PC-3 (cell line): ENCODE results near the gene NFIC. TPM values are rescaled to one million over a fixed set of nuclear protein-coding genes. Genes with fewer than 3 reads are reported as not detected.

Source experiments
- ATAC-seq: fragments of 200-7000 bp; cut with Tn5 transposase; 2 replicates; pipeline ENCODE4 v1.9.1; 2020; ENCODE audit warnings: mild to moderate bottlenecking, moderate library complexity
- BruUV-seq: library from RNA; stranded (reverse); fragments of 400-500 nt; replicated peaks from 2 replicates; lab custom pipeline; 2021; lab: Mats Ljungman, UMichigan
- CTCF ChIA-PET: fragments of 300-600 bp; sonication (Branson Sonifier 250); formaldehyde crosslinking; loops from one replicate; lab custom pipeline; 2022; ENCODE audit warnings: antibody characterized with exemption; lab: Charles Lee
- POLR2A ChIA-PET: fragments of 300-600 bp; sonication (Branson Sonifier 250); formaldehyde crosslinking; loops from one replicate; lab custom pipeline; 2022; ENCODE audit warnings: antibody characterized with exemption; ENCODE audit not compliant: unreplicated experiment; lab: Charles Lee
- DNase-seq: peaks from one replicate; pipeline ENCODE4 v3.0.0-alpha.2; 2015
- H2AFZ ChIP-seq: fragments of 300-600 bp; sonication (generic); 2 replicates; pipeline ENCODE4 v1.6.0; 2016; ENCODE audit warnings: antibody characterized with exemption, low read length
- H3F3A ChIP-seq: fragments of 300-600 bp; sonication (generic); one replicate; pipeline ENCODE4 v1.6.0; 2017; ENCODE audit warnings: antibody characterized with exemption, low read length, control low read depth, mild to moderate bottlenecking; ENCODE audit not compliant: unreplicated experiment
- H3K27ac ChIP-seq: fragments of 300-600 bp; sonication (generic); 2 replicates; pipeline ENCODE4 v1.5.1; 2016; ENCODE audit warnings: mild to moderate bottlenecking, low read length
- H3K27me3 ChIP-seq: fragments of 300-600 bp; sonication (generic); 2 replicates; pipeline ENCODE4 v1.6.1; 2016; ENCODE audit warnings: low read length, mixed read lengths
- H3K36me3 ChIP-seq: fragments of 300-600 bp; sonication (generic); 2 replicates; pipeline ENCODE4 v1.6.1; 2016; ENCODE audit warnings: low read depth, mixed run types, low read length, mixed read lengths
- H3K4me1 ChIP-seq: fragments of 300-600 bp; sonication (generic); 2 replicates; pipeline ENCODE4 v1.5.1; 2016; ENCODE audit warnings: low read length; ENCODE audit not compliant: insufficient read depth
- H3K4me2 ChIP-seq: fragments of 300-600 bp; sonication (generic); 2 replicates; pipeline ENCODE4 v1.6.0; 2016; ENCODE audit warnings: low read length
- H3K4me3 ChIP-seq: fragments of 300-600 bp; sonication (generic); 2 replicates; pipeline ENCODE4 v1.5.1; 2016; ENCODE audit warnings: mild to moderate bottlenecking, low read length, mixed read lengths
- H3K79me2 ChIP-seq: fragments of 300-600 bp; sonication (generic); 2 replicates; pipeline ENCODE4 v1.6.1; 2017; ENCODE audit warnings: low read length, mixed read lengths
- H3K9ac ChIP-seq: fragments of 300-600 bp; sonication (generic); 2 replicates; pipeline ENCODE4 v1.6.0; 2016; ENCODE audit warnings: mild to moderate bottlenecking, low read length
- H3K9me2 ChIP-seq: fragments of 300-600 bp; sonication (generic); replicated peaks from 2 replicates; pipeline ENCODE4 v1.6.1; 2016; ENCODE audit warnings: mixed run types, low read length, mixed read lengths
- H3K9me3 ChIP-seq: fragments of 300-600 bp; sonication (generic); 2 replicates; pipeline ENCODE4 v1.6.1; 2016; ENCODE audit warnings: low read length, mixed read lengths
- H4K20me1 ChIP-seq: fragments of 300-600 bp; sonication (generic); 2 replicates; pipeline ENCODE4 v1.6.1; 2016; ENCODE audit warnings: low read length, mixed read lengths
- CTCF ChIP-seq: fragments of 300-600 bp; sonication (generic); conservative IDR thresholded peaks from 2 replicates; pipeline ENCODE4 v1.5.1; 2017; ENCODE audit warnings: antibody characterized with exemption, low read depth, mild to moderate bottlenecking, low read length
- EZH2 ChIP-seq: fragments of 300-600 bp; sonication (generic); IDR thresholded peaks from one replicate; pipeline ENCODE4 v1.6.1; 2017; ENCODE audit warnings: antibody characterized with exemption, mild to moderate bottlenecking, low read length; ENCODE audit not compliant: unreplicated experiment
- EZH2phosphoT487 ChIP-seq: fragments of 300-600 bp; sonication (generic); IDR thresholded peaks from 2 replicates; pipeline ENCODE4 v1.6.1; 2018; ENCODE audit warnings: mild to moderate bottlenecking, antibody characterized with exemption, low read length, borderline replicate concordance
- intact Hi-C: fragments of 100-400 bp; cut with micrococcal nuclease; formaldehyde crosslinking; loops from 2 replicates; pipeline ENCODE4 v1.9.0; 2023
- total RNA-seq: library from RNA; depleted of rRNA; stranded (reverse); fragments of >200 nt; gene quantifications from 2 replicates; pipeline ENCODE4 v1.2.3, GENCODE V29; 2014

The NFIC gene
- total RNA-seq, 1 experiment from 2014 or later: 31.7 TPM

- POLR2A ChIA-PET: no interaction called here
Measured at GRCh38 chr19:3360421-3361383, 5.7 kb upstream of the NFIC start.

GRCh38 chr19:3361384-3362216, 4.8 kb upstream of the NFIC start:
- CTCF ChIA-PET: interaction anchor here (0.5 kb wide), 2 partner anchors 16 to 124 kb away, joined by 3 to 6 read pairs; no protein-coding TSS in a partner anchor
- BruUV-seq: no TSS peak
- no peak for DNase-seq
- POLR2A ChIA-PET: no interaction called here
- peaks cover 9% of the 10 kb centered on the region for H3K4me1 ChIP-seq
- no peak overlapping the region for H2AFZ ChIP-seq
- no peak overlapping the region for H3K9ac ChIP-seq
- H4K20me1 ChIP-seq: no peaks in the 10 kb centered on the region
- no peak overlapping the region for H3K27ac ChIP-seq
- peak overlapping the region; percentile 98 for H3K4me2 ChIP-seq
- peaks cover 39% of the 10 kb centered on the region for H3K79me2 ChIP-seq
- no peaks in the 10 kb centered on the region for H3K9me3 ChIP-seq
- intact Hi-C loops: no loop called here
- H3F3A ChIP-seq: no peaks in the 10 kb centered on the region
- no peaks in the 10 kb centered on the region for H3K27me3 ChIP-seq
- H3K4me3 ChIP-seq: no peak overlapping the region
- no peaks in the 10 kb centered on the region for H3K9me2 ChIP-seq
- ATAC-seq: no peak
- no peaks in the 10 kb centered on the region for H3K36me3 ChIP-seq
- no peak for TF ChIP-seq EZH2phosphoT487
- TF ChIP-seq CTCF: no peak
- no peak for TF ChIP-seq EZH2

More at GRCh38 chr19:3360421-3361383, 5.7 kb upstream of the NFIC start:
- Histone ChIP-seq H3K4me3 (peak overlapping the region; percentile 76), H3K9me2 (no peaks in the 10 kb centered on the region), H3K27ac (0 out of 2 replicates have a peak overlapping the region, but pooled peaks have one; percentile 7), H3F3A (no peaks in the 10 kb centered on the region), H3K79me2 (peaks cover 37% of the 10 kb centered on the region), H3K4me1 (peaks cover 8% of the 10 kb centered on the region), H2AFZ (peak overlapping the region; percentile 83), H4K20me1 (no peaks in the 10 kb centered on the region), H3K4me2 (peak overlapping the region; percentile 98), H3K9me3 (no peaks in the 10 kb centered on the region), H3K9ac (peak overlapping the region; percentile 75), H3K27me3 (no peaks in the 10 kb centered on the region), H3K36me3 (no peaks in the 10 kb centered on the region)
- peak; percentile 31 for DNase-seq
- intact Hi-C loops: no loop called here
- TF ChIP-seq EZH2: no peak
- no peak for TF ChIP-seq CTCF
- TF ChIP-seq EZH2phosphoT487: no peak
- ATAC-seq: peak; percentile 19
- BruUV-seq: no TSS peak
- CTCF ChIA-PET: no interaction called here
